Measurements from ENCODE around the gene TUBB3.

Gene TUBB3

GRCh38 chr16:89936508-89936907, 13.4 kb downstream of the TUBB3 start:
- in situ Hi-C loops (cut with MboI; ENCODE audit: low sequenced_read_pairs), result no loop called here

- in situ Hi-C loops (cut with MboI; ENCODE audit: low sequenced_read_pairs), result no loop called here
These were observed 13.8 kb downstream of the TUBB3 start for GRCh38 chr16:89936981-89937380.

- in situ Hi-C loops (cut with MboI; ENCODE audit: low sequenced_read_pairs), result no loop called here
These were observed 15.2 kb downstream of the TUBB3 start for GRCh38 chr16:89938175-89938885.

- in situ Hi-C loops (cut with MboI; ENCODE audit: low sequenced_read_pairs), result no loop called here
These were observed 21.6 kb downstream of the TUBB3 start for GRCh38 chr16:89944773-89945172.

- in situ Hi-C loops (cut with MboI; ENCODE audit: low sequenced_read_pairs), result no loop called here
These were observed 22.5 kb downstream of the TUBB3 start for GRCh38 chr16:89945654-89946053.

GRCh38 chr16:89946515-89946914, 23.4 kb downstream of the TUBB3 start:
- in situ Hi-C loops (cut with MboI; ENCODE audit: low sequenced_read_pairs), result no loop called here

- in situ Hi-C loops (cut with MboI; ENCODE audit: low sequenced_read_pairs), result no loop called here
These were observed 26.1 kb downstream of the TUBB3 start for GRCh38 chr16:89949121-89949742.

- in situ Hi-C loops (cut with MboI; ENCODE audit: low sequenced_read_pairs), result no loop called here
These were observed 26.6 kb downstream of the TUBB3 start for GRCh38 chr16:89949756-89950155.

GRCh38 chr16:89951509-89951908, 28.4 kb downstream of the TUBB3 start:
- in situ Hi-C loops (cut with MboI; ENCODE audit: low sequenced_read_pairs), result no loop called here

- in situ Hi-C loops (cut with MboI; ENCODE audit: low sequenced_read_pairs), result no loop called here
These were observed 28.9 kb downstream of the TUBB3 start for GRCh38 chr16:89952049-89952448.

- in situ Hi-C loops (cut with MboI; ENCODE audit: low sequenced_read_pairs), result no loop called here
These were observed 29.4 kb downstream of the TUBB3 start for GRCh38 chr16:89952551-89952950.

GRCh38 chr16:89953671-89954406, 30.7 kb downstream of the TUBB3 start:
- in situ Hi-C loops (cut with MboI; ENCODE audit: low sequenced_read_pairs), result no loop called here

GRCh38 chr16:89954462-89954861, 31.3 kb downstream of the TUBB3 start:
- in situ Hi-C loops (cut with MboI; ENCODE audit: low sequenced_read_pairs), result no loop called here

- in situ Hi-C loops (cut with MboI; ENCODE audit: low sequenced_read_pairs), result no loop called here
These were observed 32.0 kb downstream of the TUBB3 start for GRCh38 chr16:89955001-89955685.

- in situ Hi-C loops (cut with MboI; ENCODE audit: low sequenced_read_pairs), result no loop called here
These were observed 33.5 kb downstream of the TUBB3 start for GRCh38 chr16:89956505-89957215.

GRCh38 chr16:89957216-89957785, 34.2 kb downstream of the TUBB3 start:
- in situ Hi-C loops (cut with MboI; ENCODE audit: low sequenced_read_pairs), result no loop called here

- in situ Hi-C loops (cut with MboI; ENCODE audit: low sequenced_read_pairs), result no loop called here
These were observed 34.9 kb downstream of the TUBB3 start for GRCh38 chr16:89958068-89958467.

GRCh38 chr16:89958596-89958995, 35.5 kb downstream of the TUBB3 start:
- in situ Hi-C loops (cut with MboI; ENCODE audit: low sequenced_read_pairs), result no loop called here

GRCh38 chr16:89960966-89961365, 37.8 kb downstream of the TUBB3 start:
- in situ Hi-C loops (cut with MboI; ENCODE audit: low sequenced_read_pairs), result no loop called here

GRCh38 chr16:89961920-89962319, 38.8 kb downstream of the TUBB3 start:
- in situ Hi-C loops (cut with MboI; ENCODE audit: low sequenced_read_pairs), result no loop called here
